Upper lobe of left lung (tissue), 4 donors: ENCODE data around the gene HS6ST1.

Source experiments
- CTCF ChIP-seq, 6 experiments: fragments of 450-650 bp in 4 of 6; fragments of 200-600 bp in 2 of 6; sonication (generic) in 2 of 6; IDR thresholded peaks; one replicate each; pipeline ENCODE4 v1.5.1; 2016 to 2019; ENCODE audit warnings: antibody characterized with exemption in 6 of 6
- EP300 ChIP-seq, 4 donors: sonication (generic); formaldehyde crosslinking; IDR thresholded peaks; one replicate each; pipeline ENCODE4 v1.5.1; 2017; ENCODE audit warnings: antibody characterized with exemption in 4 of 4, control low read depth in 2 of 4
- POLR2A ChIP-seq, 4 donors: fragments of 450-650 bp; IDR thresholded peaks; one replicate each; pipeline ENCODE4 v1.5.1; 2016 to 2017; ENCODE audit warnings: antibody characterized with exemption in 4 of 4, mild to moderate bottlenecking in 2 of 4

GRCh38 chr2:128291161-128291843 lies 27.4 kb downstream of the HS6ST1 start:
- TF ChIP-seq CTCF (IDR thresholded peaks at IDR 0.05) (no peak), EP300 (IDR thresholded peaks at IDR 0.05) (no peak), POLR2A (IDR thresholded peaks at IDR 0.05) (no peak)
